ENCODE data around the gene PLXNA2.

The PLXNA2 gene

DNA sequence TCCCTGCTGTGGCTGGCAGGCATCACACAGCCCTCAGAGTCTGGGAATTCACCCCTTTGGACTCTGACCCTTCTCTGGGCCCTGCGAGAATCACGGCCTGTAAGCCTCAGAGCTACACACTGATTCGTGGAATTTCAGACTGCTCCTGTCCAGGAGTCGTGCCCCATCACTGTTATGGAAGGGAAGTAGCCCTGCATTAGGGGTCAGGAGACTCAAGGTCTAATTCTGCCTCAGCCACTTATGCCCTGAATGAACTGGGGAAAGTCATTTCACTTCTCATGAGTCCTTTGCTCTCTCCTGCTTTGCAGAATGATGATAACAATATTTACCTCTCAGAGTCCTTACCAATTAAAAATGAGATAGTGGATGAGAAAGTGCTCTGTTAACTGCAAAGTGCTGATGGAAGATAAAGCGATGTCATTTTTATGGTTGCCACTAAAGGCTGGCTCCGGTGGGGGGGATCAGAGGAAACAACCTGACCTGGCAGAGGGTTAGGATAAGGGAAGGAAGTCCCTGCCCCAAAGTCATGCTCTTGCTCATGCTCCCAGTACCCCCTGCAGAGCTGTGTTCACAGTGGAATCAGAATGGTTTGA lies 184.7 kb downstream of the PLXNA2 start:
- no peak for DNase-seq

DNA sequence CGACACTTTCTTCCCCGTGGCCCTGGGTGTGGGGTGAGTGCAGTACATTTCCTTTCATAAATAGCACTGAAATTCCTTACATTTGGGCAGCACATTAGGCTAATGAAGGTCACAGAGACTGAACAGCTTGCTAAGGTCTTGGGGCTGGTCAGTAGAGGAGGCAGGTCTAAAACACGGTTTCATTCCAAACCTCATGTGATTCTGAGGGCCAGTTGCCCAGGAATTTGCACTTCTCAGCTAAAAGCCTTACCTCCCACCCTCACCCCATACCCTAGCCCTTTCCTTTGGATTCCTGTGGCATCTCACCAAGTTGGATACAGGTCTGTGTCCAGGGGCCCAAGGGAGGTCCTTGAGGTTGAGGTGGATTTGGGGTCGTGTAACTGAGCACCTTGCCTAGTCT lies 185.4 kb downstream of the PLXNA2 start:
- no peak for DNase-seq

DNA sequence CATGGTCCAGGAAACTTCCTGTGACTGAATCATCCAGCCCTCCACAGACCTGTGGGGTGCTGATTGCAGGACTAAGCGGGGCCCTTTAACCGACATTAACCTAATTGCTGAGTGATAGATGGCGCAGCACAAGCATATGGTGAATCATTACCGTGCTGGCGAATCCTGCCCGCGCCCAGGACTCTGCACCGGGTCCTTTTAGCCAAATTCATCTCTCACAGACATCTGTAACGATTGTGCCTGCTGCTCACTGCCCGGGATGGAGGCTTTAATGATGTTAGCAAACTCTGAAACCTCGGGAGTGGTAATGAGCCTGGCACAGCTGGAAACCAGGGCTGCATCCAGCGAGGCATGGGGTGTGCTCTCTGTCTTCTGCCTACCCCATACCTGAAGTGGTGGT lies 185.9 kb downstream of the PLXNA2 start:
- DNase-seq, result no peak

DNA sequence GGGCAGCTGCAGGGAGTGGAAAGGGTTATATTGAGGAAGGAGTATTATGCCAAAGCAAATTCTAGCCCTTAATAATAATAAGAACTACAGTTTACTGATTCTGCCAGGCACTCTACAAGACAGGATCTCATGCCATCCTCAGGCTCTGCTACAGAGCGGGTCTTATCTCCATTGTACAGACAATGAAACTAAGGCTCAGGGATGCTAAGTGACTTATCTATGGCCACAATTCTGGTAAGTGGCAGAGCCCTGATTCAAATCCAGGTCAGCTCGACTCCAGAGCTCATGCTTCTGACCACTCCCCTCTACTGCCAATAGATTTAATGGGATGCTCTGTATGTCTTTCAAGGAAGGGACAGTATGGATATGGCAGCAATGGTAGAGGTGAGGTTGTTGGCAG lies 187.1 kb downstream of the PLXNA2 start:
- no peak for DNase-seq

DNA sequence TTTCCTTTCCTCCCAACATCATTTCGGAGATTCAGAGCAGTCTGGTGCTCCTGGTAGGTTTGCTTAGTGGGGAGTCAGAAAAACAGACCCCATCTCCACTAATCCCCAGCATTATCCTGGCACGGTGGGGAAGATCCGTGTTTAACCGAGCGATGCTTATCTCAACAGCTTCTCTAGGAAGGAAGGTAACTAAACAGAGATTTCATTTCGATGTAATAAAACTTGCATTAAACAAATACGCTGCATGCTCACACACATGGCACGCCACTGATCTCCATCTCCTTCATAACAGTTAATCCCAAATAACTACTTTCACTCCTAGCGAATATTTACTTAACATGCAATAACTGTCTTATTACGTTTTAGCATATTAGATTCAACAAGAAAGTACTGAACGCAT lies 188.6 kb downstream of the PLXNA2 start:
- DNase-seq, result no peak

DNA sequence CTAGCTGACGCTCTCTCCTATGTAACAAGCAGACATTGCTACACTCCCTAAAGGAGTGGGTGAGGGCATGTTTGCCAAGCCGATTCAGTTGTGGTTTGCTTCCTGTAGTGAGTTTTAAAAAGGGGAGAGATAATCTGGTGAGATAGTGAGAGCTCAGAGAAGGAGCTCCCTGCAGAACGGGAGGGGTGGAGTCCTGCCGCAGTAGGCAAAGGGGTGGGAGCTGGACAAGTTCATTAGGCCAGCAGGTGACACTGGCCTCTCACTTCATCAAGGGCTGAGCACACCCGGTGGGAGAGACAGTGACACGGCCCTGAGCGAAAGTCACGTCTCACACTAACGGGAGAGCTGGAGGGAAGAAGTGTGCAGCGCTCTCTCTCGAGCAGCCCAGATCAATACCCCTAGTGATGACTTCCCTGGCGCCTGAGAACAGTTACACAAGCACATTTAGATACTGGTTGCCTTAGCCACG lies 189.2 kb downstream of the PLXNA2 start:
- no peak for DNase-seq

DNA sequence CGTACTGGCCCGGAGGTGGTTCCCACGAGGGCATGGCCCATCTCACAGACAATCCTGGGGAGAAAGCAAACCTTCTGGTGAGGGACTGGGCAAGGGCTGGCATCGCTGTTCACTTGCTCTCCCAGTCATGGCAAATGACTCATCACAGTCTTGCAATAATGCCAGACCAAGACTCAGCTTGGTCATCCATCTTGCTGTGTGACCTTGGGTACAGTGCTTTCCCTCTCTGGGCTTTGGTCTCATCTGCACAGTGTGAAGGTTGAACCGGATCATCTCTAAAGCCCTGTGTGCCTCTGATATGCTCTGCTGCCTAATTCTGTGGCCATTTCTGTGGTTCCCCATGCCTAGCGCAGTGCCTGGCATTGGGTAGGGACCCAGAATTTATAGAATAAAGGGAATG lies 189.7 kb downstream of the PLXNA2 start:
- DNase-seq, result no peak

DNA sequence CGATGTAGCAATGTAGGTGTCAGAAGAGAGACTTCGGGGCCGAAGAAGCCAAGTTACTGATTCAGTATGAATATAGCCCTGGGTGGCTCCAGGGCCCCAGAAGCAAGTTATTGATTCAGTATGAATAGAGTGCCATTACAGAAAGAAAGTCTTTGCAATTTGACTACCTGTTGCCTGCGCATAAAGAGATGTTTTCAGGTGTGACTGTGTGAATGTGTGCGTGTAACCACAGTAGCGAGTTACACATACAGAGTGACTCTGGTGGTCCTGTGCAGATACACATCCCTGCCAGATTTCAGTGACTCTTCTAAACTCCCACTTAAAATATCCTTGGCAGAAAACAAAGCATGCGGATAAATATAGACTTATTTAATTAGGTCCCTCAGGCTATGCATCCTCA lies 190.5 kb downstream of the PLXNA2 start:
- DNase-seq, result no peak

DNA sequence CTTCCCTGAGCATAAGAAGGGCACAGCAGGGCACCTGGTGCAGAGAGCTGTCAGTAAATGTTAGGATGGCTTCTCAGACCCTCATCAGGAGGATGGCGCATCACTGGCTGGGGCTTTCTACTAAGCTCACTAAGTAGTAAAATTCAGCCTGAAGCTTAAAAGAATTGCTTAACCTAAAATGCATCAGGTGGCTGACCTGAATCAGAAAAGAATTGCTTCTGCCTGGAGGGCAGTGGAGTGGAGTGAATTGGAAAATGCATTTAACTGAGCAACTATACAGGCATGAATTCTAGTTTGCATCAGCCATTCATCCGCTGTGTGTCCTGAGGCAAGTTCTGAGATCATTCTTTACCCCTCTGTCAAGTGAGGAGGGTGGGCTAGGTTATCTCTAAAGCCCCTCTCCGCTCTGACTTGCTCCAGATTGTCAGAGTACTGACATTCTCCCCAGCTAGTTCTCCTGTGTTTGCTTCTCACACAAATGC lies 191.2 kb downstream of the PLXNA2 start:
- DNase-seq, result no peak

DNA sequence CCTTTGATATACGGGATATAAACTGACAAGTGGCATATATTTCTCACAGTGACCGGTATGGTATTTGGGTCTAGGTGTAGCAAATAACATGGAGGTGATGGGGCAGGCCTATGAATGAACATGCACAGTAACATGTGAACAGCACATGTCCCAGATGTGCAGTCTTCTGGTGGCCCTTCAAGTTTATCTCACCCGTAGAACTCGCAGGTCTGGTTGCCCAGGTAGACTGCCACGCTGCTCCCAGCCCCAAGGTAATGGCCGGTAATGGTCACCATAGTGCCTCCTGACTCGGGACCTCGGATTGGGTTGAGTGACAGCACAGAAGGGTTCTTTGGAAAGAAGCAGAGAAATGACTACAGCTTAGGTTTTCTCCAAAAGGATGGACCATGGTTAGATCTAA lies 192.0 kb downstream of the PLXNA2 start:
- DNase-seq, result no peak

DNA sequence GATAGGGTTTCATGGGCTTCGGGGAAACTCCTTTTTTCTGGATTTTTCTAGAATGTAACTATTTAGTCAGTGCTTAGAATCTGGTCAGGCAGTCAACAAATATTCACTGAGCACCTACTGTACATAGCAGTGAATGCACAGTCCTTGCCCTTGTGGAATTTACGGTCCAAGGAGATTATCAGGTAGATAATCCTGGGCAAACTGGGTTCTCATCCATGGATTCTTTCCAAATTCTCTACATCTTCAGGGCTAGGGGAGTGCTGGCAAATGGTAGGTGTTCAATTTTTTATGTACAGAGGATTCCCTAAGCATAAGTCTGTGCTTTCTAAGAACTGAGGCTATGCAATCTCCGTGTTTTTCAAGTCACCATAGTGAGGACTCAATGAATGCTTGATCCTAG lies 192.5 kb downstream of the PLXNA2 start:
- DNase-seq, result no peak

DNA sequence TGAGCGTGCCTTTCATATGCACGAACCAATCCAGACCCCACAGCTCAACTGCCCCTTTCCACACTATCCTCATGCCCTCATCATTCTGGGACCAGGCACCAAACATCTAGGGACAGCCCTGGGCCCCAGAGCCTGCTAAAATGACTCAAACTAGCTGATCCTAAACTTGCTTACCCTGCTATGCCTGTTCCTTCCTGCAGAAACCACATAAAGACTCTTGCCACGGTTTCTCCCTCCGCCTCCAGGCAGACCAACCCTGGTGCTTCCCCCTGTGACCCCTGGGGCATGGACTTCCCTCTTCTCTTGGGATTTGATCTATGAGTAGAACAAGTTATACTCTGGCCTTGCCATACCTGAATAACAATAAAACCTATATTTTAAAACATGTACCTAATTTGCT lies 195.3 kb downstream of the PLXNA2 start:
- DNase-seq, result no peak

DNA sequence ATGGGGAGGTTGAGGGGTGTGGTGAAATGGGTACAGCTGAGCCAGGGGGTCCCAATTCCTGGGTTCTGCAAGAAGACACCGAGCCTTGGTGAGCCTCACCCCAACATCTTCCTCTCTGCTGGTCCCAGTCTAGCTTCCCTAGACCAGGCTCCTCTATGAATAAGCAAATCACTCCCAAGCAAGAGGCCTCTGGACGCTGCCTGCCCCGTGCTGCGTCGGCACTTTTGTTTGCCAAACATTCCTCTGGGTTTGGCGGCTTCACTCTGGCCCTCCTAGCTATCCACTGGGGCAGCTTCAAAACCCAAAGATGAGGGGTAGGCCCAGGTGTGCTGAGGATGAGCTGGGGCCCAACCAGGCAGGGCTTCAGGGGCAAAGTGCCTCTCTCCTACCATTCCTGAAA lies 196.2 kb downstream of the PLXNA2 start:
- no peak for DNase-seq

DNA sequence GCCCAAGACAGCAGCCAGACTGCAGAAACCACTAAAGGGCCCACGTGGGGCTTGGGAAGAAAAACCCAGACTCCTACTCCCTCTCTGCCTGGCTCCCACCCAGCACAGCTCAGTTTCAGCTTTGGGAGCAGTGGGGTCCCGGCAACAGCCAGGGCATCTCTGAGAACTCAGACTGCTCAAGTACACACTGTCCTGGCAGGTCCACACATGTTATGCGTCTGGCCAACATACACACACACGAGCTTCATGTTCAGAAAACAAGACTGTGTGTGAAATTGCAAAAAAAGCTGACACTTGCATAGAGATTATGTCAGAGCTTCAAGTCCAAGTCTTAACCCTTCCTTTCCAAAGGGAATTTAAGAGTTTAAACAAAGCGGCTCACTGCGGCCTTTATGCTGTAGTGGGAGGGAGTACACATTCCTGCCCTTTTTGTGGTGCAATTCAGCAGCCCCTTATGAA lies 196.7 kb downstream of the PLXNA2 start:
- DNase-seq, result no peak

DNA sequence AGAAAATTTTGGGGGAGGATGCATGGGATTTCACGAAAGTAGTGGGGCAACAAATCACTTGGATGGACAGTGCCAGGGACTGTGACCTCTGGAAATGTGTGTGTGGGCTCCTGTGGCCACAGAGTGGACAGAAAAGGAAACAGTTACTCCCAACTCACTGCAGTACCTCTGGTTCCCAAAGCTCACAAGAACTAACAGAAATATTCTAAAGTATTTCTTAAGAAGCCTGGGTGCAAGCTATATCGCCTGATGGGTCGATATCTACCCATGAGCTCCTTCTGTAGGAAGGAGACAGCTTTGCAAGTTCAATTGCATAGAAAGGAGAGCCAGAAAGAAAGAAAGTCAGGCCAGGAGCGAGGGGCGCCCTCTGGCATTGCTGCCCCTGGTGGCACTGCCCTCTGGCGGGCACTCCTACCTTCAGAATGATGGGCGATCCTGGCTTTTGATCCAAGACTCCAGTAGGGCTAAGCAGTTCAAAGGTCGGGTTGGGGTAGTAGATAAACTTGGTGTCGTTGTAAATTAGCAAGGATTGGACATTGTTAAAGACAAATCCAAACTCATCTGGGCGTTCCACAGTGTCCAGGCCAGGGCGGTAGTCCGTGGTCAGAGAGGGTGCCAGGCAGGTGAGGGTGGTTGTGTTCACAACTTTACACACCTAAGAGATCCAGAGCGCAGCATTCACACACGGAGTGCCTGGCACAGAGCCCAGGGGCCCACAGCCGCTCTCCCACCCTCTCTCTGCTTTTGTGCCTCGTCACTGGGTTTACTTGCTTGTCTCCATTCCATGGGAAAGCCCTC lies 198.5 kb downstream of the PLXNA2 start:
- no peak for DNase-seq

DNA sequence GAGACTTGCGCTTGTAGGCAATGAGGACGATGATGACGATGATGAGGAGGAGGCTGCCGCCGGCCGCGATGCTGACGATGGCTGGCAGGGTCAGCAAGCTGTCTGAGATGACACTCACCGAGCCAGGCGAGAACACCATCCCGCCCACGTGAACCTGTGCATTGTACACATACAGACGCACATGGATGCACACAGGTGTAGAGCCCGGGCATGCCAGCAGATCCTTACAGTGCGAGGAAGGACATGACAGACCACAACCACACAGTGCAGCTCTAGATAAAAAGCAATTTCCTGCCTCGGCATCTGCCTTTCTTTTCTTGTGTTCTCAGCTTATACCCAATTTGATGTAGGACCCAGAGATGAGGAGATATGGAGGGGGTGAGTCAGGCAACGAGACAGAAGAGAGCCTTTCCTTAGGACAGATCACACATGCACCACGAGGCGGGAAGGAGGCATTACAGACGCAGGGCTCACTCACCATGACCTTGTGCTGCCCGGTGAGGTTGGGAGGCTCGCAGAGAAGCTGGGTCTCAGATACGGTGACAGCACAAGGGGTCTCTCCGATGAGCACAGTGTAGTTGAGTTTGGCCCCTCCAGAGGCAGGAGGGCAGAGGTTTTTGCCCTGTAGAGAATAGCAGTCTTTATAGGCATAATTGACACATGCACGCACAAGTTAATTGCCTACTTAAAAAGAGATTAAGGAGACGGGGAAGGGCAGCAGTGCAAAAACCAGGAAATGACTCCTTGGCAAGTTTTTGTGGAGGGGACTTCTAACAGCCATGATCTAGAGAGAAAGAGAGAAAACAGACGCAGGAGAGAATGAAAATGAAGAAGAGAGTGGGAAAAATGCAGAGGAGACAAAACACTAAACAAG lies 199.4 kb downstream of the PLXNA2 start:
- DNase-seq, result no peak

DNA sequence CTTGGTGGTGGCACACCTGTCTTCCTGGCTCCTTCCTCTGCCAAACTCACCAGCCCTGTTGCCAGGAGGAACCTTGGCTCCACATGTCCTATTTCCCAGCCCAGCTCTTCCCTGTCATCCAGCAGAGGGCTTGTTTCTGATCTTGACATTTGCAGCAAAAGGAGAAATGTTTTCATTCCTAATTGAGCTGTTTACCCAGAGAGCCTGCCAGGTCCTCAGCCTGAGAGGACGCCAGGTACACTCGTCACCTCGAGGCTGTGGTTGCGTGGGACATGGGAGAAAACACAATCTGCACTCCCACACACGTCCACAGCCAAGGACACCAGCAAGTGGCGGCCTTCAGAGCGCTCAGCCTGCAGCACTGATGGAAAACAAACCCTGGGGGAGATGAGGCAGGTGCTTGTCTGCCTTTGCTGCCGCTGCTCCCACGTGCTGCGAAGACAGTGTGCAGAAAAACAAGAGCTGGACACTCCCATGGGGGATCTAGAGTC lies 200.4 kb downstream of the PLXNA2 start:
- peak; percentile 77 for DNase-seq

DNA sequence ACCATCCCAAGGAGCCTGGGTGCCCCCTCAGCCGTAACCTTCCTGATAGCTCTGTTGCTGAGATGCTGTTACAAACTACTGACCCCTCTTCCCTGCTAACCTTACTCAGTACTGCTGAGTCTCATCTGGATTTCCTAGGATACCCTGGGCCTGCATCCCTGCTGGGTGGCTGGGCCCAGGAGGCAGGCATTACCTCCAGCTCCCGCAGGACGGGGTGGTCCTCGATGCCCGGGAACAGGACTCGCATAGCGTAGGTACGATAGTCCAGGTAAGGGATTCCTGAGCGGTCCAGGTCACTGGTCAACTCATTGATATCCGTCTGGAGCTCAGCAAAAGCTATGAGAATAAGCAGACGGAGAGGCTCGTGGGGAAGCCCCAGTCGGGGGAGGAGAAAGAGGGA lies 201.3 kb downstream of the PLXNA2 start:
- DNase-seq, result no peak

DNA sequence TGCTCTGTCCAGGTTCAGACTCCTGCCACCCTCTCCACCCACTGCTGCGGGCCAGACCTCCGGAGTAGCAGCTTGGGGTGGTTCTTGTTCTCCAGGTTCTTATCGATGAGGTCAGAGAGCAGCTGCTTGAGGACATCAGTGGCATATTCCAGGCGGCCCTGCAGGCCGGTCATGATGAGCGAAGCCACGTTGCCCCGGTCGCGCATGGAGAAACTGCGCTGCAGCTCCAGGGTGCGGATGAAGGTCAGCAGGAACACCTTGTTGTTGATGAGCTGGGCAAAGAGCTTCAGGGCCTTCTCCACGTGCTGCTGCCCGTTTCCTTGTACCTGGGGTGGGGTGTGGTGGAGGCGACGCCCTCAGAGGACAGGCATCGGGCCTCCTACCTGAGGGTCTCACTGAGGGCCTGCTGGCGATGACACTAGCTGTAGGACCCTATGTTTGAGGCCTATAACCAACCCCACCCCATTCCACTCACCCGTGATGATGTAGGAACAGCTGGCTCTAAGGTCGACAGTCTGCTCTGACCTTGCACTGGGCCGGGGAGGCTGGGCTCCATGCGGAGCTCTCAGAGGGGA lies 202.1 kb downstream of the PLXNA2 start:
- no peak for DNase-seq

DNA sequence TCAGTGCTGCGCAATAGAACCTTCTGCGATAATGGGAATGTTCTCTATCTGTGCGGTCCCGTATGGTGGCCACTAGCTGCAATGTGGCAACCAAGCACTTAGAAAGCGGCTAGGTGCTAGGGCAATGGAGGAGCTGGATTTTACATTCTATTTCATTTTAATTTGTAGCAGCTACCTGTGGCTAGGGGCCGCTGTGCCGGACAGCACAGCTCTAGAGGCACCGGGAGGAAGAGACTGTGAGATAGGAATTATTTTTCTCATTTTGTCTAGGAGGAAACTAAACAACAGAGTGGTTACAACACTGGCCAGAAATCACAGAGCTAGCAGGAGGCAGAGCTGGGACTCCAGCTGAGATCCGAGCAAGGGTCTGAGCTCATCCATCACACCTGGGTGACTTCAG lies 202.7 kb downstream of the PLXNA2 start:
- DNase-seq, result no peak

DNA sequence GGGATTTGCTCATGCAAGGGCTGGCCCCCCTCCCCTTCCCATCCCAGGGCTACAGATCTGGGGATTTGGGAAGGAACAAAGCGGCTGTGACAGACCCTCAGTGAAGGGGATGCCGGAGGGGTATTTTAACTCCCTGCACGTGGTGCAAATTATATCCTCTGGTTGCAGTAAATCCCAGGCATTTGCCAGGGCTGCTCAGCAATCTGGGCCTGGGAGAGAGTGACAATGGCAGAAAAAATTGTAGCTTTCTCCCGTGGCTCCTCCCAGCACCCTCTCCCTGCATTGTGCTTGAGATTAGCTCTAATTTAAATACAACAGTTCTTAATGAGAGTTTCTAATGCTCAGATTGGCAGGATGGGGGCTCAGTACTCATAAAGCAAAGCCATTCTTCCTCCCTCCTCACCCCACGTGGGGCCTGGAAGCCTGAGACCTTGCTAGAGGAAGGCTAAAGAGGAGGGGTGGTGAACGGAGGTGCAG lies 203.3 kb downstream of the PLXNA2 start:
- DNase-seq, result no peak

DNA sequence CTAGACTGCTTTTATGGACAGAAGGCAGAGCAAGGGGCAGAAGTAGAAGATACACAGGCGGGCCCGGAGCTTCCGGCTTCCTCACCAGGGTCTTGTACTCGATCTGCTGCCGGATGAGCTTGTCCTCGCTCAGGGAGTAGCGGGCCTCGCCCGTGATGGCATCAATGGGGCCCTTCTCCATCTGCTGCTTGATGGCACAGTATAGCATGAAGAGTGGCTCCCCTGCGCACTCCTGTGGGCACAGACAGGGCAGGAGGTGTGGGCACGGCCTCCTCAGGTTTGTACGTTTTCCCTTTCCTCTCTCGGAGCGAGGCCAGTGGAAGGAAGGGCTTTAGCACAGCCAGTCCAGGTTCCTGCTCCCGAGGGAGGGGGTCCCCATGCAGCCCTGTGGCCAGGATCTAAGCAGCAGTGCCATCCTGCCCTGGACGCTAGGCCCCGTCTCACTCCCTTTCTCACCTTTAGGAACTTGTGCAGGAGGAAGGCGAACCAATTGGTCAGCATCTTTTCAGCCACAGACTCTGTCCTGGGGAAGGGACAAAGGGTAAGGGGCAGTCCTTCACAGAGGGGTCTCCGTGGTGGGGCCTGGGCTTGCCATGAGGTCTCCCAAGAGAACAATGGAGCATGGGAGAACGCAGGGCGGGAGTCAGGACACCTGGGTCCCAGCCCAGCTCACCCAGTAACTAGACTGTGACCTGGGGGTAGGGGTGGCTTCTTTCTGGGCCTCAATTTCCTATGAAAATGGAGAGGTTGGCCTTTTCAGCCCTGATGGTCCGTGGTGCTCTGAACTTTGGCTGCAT lies 204.4 kb downstream of the PLXNA2 start:
- no peak for DNase-seq
